Hepatocyte (in vitro differentiated cells): ENCODE measurements around the gene ADIPOR2.

Experiments
- EZH2 ChIP-seq: fragments of 200-600 bp; sonication (generic); IDR thresholded peaks from 2 replicates; pipeline ENCODE4 v1.6.1; 2016; ENCODE audit warnings: antibody characterized with exemption, mild to moderate bottlenecking, borderline replicate concordance
- EZH2phosphoT487 ChIP-seq: fragments of 200-600 bp; sonication (generic); IDR thresholded peaks from one replicate; pipeline ENCODE4 v1.6.1; 2018; ENCODE audit warnings: antibody characterized with exemption, mild to moderate bottlenecking, low read depth, moderate library complexity; ENCODE audit not compliant: unreplicated experiment, severe bottlenecking
- TF ChIP-seq, protein P1 (sequence below): fragments of 200-600 bp; sonication (generic); IDR thresholded peaks from 2 replicates; pipeline ENCODE4 v1.5.1; 2016; ENCODE audit warnings: antibody characterized with exemption, mild to moderate bottlenecking; ENCODE audit not compliant: poor library complexity

DNA sequence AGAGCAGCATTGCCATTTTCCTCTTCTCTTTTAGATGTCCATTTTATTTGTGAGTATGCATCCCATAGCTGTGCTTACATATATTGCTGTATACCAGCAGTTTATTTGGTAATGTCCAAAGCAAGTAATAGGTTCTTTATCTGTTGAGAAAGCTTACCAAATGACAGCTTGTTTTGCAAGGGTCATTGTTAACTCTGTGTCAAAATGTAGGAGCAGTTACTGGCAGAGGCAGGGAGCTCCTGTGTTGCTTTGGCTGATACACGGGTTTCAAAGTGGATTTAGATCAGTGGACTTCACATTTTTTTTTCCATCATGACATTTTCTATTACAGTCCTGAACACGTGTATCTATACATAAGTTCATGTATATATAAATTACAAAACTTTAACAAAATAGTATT is 91.3 kb downstream of the ADIPOR2 start:
- TF ChIP-seq, protein P1, sequence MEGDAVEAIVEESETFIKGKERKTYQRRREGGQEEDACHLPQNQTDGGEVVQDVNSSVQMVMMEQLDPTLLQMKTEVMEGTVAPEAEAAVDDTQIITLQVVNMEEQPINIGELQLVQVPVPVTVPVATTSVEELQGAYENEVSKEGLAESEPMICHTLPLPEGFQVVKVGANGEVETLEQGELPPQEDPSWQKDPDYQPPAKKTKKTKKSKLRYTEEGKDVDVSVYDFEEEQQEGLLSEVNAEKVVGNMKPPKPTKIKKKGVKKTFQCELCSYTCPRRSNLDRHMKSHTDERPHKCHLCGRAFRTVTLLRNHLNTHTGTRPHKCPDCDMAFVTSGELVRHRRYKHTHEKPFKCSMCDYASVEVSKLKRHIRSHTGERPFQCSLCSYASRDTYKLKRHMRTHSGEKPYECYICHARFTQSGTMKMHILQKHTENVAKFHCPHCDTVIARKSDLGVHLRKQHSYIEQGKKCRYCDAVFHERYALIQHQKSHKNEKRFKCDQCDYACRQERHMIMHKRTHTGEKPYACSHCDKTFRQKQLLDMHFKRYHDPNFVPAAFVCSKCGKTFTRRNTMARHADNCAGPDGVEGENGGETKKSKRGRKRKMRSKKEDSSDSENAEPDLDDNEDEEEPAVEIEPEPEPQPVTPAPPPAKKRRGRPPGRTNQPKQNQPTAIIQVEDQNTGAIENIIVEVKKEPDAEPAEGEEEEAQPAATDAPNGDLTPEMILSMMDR, result no peak
- TF ChIP-seq EZH2phosphoT487 (no peak), EZH2 (no peak)
